ENCODE measurements around the gene XRCC4. TPM values are rescaled to one million over a fixed set of nuclear protein-coding genes. Genes with fewer than 3 reads are reported as not detected.

The XRCC4 gene
- total RNA-seq, 1 donor from 2014 or later = 10.2 TPM

GRCh38 chr5:83385812-83386211 lies 308.5 kb downstream of the XRCC4 start:
- DNase-seq (ENCODE audit: low spot score) = no peak
- no peak overlapping the region for H3K27ac Mint-ChIP-seq
- no peaks in the 10 kb centered on the region for H3K9me3 Mint-ChIP-seq
- no peaks in the 10 kb centered on the region for H3K4me1 Mint-ChIP-seq (ENCODE audit: low read depth)
- no peaks in the 10 kb centered on the region for H3K36me3 Mint-ChIP-seq (ENCODE audit: low read depth)
- no peaks in the 10 kb centered on the region for H3K27me3 Mint-ChIP-seq (ENCODE audit: insufficient read depth)
- no peak overlapping the region for H3K4me3 Mint-ChIP-seq
- intact Hi-C loops (cut with micrococcal nuclease) = no loop called here

DNA sequence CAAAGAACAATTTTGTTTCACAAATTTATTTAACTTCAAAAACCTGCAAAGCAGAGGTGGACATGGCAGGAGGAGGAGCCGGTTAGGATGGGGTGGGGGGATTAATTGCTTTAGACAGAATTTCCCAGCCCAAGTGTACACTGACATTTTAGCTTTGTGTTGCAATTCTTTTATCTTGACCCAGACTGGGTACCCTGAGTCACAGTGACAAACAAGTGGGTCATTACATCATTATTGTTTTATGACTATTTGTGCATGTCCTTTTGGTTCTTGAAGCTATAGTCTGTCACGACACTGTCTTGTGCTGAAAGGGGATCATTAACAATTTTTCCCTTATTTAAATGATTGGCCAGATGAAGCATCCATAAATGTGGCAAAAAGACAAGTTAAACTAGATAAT lies 309.7 kb downstream of the XRCC4 start:
- no peak for DNase-seq (ENCODE audit: low spot score)
- no peak overlapping the region for H3K4me3 Mint-ChIP-seq
- no peaks in the 10 kb centered on the region for H3K36me3 Mint-ChIP-seq (ENCODE audit: low read depth)
- intact Hi-C loops (cut with micrococcal nuclease) = no loop called here
- H3K4me1 Mint-ChIP-seq (ENCODE audit: low read depth) = no peaks in the 10 kb centered on the region
- no peaks in the 10 kb centered on the region for H3K27me3 Mint-ChIP-seq (ENCODE audit: insufficient read depth)
- H3K9me3 Mint-ChIP-seq = no peaks in the 10 kb centered on the region
- H3K27ac Mint-ChIP-seq = no peak overlapping the region

GRCh38 chr5:83388608-83389007 lies 311.3 kb downstream of the XRCC4 start:
- intact Hi-C loops (cut with micrococcal nuclease) = no loop called here
- Mint-ChIP-seq H3K4me1 (ENCODE audit: low read depth) (no peaks in the 10 kb centered on the region), H3K36me3 (ENCODE audit: low read depth) (no peaks in the 10 kb centered on the region), H3K27ac (no peak overlapping the region), H3K4me3 (no peak overlapping the region), H3K9me3 (no peaks in the 10 kb centered on the region), H3K27me3 (ENCODE audit: insufficient read depth) (no peaks in the 10 kb centered on the region)
- DNase-seq (ENCODE audit: low spot score) = no peak

- Mint-ChIP-seq H3K4me1 (ENCODE audit: low read depth) (no peaks in the 10 kb centered on the region), H3K9me3 (no peaks in the 10 kb centered on the region), H3K4me3 (no peak overlapping the region), H3K36me3 (ENCODE audit: low read depth) (no peaks in the 10 kb centered on the region), H3K27ac (no peak overlapping the region), H3K27me3 (ENCODE audit: insufficient read depth) (no peaks in the 10 kb centered on the region)
- intact Hi-C loops (cut with micrococcal nuclease) = no loop called here
- no peak for DNase-seq (ENCODE audit: low spot score)
Observed at GRCh38 chr5:83392766-83393503, 315.6 kb downstream of the XRCC4 start.

- Mint-ChIP-seq H3K9me3 (no peaks in the 10 kb centered on the region), H3K4me3 (no peak overlapping the region), H3K36me3 (ENCODE audit: low read depth) (no peaks in the 10 kb centered on the region), H3K4me1 (ENCODE audit: low read depth) (no peaks in the 10 kb centered on the region), H3K27ac (no peak overlapping the region), H3K27me3 (ENCODE audit: insufficient read depth) (no peaks in the 10 kb centered on the region)
- DNase-seq (ENCODE audit: low spot score) = no peak
- intact Hi-C loops (cut with micrococcal nuclease) = no loop called here
Observed at GRCh38 chr5:83393504-83393866, 316.1 kb downstream of the XRCC4 start.

GRCh38 chr5:83394190-83394589 lies 316.8 kb downstream of the XRCC4 start:
- intact Hi-C loops (cut with micrococcal nuclease) = no loop called here
- H3K27ac Mint-ChIP-seq = no peak overlapping the region

GRCh38 chr5:83396662-83397061 lies 319.3 kb downstream of the XRCC4 start:
- intact Hi-C loops (cut with micrococcal nuclease) = no loop called here
- Mint-ChIP-seq H3K4me3 (no peak overlapping the region), H3K36me3 (ENCODE audit: low read depth) (no peaks in the 10 kb centered on the region), H3K4me1 (ENCODE audit: low read depth) (no peaks in the 10 kb centered on the region), H3K27ac (no peak overlapping the region), H3K27me3 (ENCODE audit: insufficient read depth) (no peaks in the 10 kb centered on the region), H3K9me3 (no peaks in the 10 kb centered on the region)
- DNase-seq (ENCODE audit: low spot score) = no peak

More at GRCh38 chr5:83394190-83394589, 316.8 kb downstream of the XRCC4 start:
- no peaks in the 10 kb centered on the region for H3K36me3 Mint-ChIP-seq (ENCODE audit: low read depth)
- no peaks in the 10 kb centered on the region for H3K4me1 Mint-ChIP-seq (ENCODE audit: low read depth)
- no peaks in the 10 kb centered on the region for H3K27me3 Mint-ChIP-seq (ENCODE audit: insufficient read depth)
- no peaks in the 10 kb centered on the region for H3K9me3 Mint-ChIP-seq
- H3K4me3 Mint-ChIP-seq = no peak overlapping the region
- no peak for DNase-seq (ENCODE audit: low spot score)

DNA sequence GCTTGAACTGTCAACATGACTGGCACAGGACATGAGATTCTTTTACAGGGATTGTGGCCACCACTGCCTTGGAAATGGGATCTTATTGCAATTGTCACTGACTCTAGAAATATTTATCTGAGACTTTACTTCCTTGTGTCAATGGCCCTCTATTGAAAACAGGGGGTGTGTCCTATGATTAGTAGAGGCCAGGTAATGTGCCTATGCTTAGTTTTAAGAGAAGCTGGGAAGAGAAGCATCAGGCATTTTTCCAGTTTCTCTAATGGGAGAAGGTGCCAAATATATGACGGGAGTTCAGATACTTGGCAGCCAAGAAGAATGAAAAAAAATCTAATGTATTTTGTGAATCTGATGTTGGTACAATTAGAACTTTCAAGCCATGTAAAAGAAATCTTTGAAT lies 320.3 kb downstream of the XRCC4 start:
- no peaks in the 10 kb centered on the region for H3K36me3 Mint-ChIP-seq (ENCODE audit: low read depth)
- H3K27ac Mint-ChIP-seq = no peak overlapping the region
- no peaks in the 10 kb centered on the region for H3K4me1 Mint-ChIP-seq (ENCODE audit: low read depth)
- H3K9me3 Mint-ChIP-seq = no peaks in the 10 kb centered on the region
- no peak for DNase-seq (ENCODE audit: low spot score)
- intact Hi-C loops (cut with micrococcal nuclease) = no loop called here
- H3K4me3 Mint-ChIP-seq = no peak overlapping the region
- H3K27me3 Mint-ChIP-seq (ENCODE audit: insufficient read depth) = no peaks in the 10 kb centered on the region

DNA sequence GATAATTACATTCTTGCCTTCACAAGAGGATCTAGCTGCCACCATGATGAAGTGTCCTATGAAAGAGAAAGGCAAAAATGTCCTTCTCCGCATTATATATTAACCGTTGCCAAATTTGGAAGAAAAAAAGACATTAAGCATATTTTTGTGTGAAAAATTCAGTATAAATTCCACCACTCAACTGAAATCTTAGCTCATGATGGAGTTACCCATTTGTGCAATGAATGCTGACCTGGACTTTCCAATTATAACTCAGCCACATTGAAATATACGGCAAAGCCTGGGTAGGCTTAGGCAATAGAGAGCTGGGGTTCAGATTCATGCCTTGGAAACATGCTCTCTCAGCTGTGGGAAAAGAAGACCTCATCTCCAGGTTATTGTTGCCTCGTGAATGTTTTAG lies 322.9 kb downstream of the XRCC4 start:
- H3K36me3 Mint-ChIP-seq (ENCODE audit: low read depth) = no peaks in the 10 kb centered on the region
- H3K9me3 Mint-ChIP-seq = no peaks in the 10 kb centered on the region
- no peak overlapping the region for H3K4me3 Mint-ChIP-seq

GRCh38 chr5:83400701-83401100 lies 323.4 kb downstream of the XRCC4 start:
- no peaks in the 10 kb centered on the region for H3K36me3 Mint-ChIP-seq (ENCODE audit: low read depth)
- no peak overlapping the region for H3K4me3 Mint-ChIP-seq
- no peaks in the 10 kb centered on the region for H3K4me1 Mint-ChIP-seq (ENCODE audit: low read depth)
- no peak overlapping the region for H3K27ac Mint-ChIP-seq
- DNase-seq (ENCODE audit: low spot score) = no peak
- peaks cover 2% of the 10 kb centered on the region for H3K27me3 Mint-ChIP-seq (ENCODE audit: insufficient read depth)
- no peaks in the 10 kb centered on the region for H3K9me3 Mint-ChIP-seq
- intact Hi-C loops (cut with micrococcal nuclease) = no loop called here

More for the DNA sequence above, 322.9 kb downstream of the XRCC4 start:
- Mint-ChIP-seq H3K27me3 (ENCODE audit: insufficient read depth) (peaks cover 2% of the 10 kb centered on the region), H3K27ac (no peak overlapping the region), H3K4me1 (ENCODE audit: low read depth) (no peaks in the 10 kb centered on the region)
- no peak for DNase-seq (ENCODE audit: low spot score)
- intact Hi-C loops (cut with micrococcal nuclease) = no loop called here

- Mint-ChIP-seq H3K27me3 (ENCODE audit: insufficient read depth) (peaks cover 2% of the 10 kb centered on the region), H3K4me3 (no peak overlapping the region), H3K27ac (no peak overlapping the region), H3K36me3 (ENCODE audit: low read depth) (no peaks in the 10 kb centered on the region), H3K4me1 (ENCODE audit: low read depth) (no peaks in the 10 kb centered on the region), H3K9me3 (no peaks in the 10 kb centered on the region)
- DNase-seq (ENCODE audit: low spot score) = no peak
- intact Hi-C loops (cut with micrococcal nuclease) = no loop called here
Observed at GRCh38 chr5:83401122-83401731, 323.9 kb downstream of the XRCC4 start.

GRCh38 chr5:83401775-83402174 lies 324.4 kb downstream of the XRCC4 start:
- H3K27ac Mint-ChIP-seq = no peak overlapping the region
- no peak for DNase-seq (ENCODE audit: low spot score)
- no peak overlapping the region for H3K4me3 Mint-ChIP-seq
- no peaks in the 10 kb centered on the region for H3K36me3 Mint-ChIP-seq (ENCODE audit: low read depth)
- no peaks in the 10 kb centered on the region for H3K4me1 Mint-ChIP-seq (ENCODE audit: low read depth)
- H3K27me3 Mint-ChIP-seq (ENCODE audit: insufficient read depth) = peaks cover 2% of the 10 kb centered on the region
- no peaks in the 10 kb centered on the region for H3K9me3 Mint-ChIP-seq
- intact Hi-C loops (cut with micrococcal nuclease) = no loop called here
